ENCODE measurements around the gene HOXA3. TPM values are rescaled to one million over a fixed set of nuclear protein-coding genes. Genes with fewer than 3 reads are reported as not detected.

HOXA3 gene
- total RNA-seq, 1 experiment from 2014 or later, result 30.2 TPM

GRCh38 chr7:27182285-27182841 lies 30.0 kb upstream of the HOXA3 start:
- BruUV-seq (replicated peaks), result no TSS peak
- in situ Hi-C loops (cut with HindIII; ENCODE audit: low pct_unique_long_range_greater_than_20kb, low sequenced_read_pairs) (no loop called here), intact Hi-C loops (cut with micrococcal nuclease; ENCODE audit: unreplicated experiment) (no loop called here)
- TF ChIP-seq SIN3A (IDR thresholded peaks at IDR 0.05; ENCODE audit: borderline replicate concordance, insufficient read depth, low read depth, low read length) (no peak), TCF7L2 (IDR thresholded peaks at IDR 0.05; ENCODE audit: low read depth, low read length) (no peak), REST (IDR thresholded peaks at IDR 0.05; ENCODE audit: insufficient read depth in 1 of 2, low read depth in 2 of 2, low read length in 1 of 2) (no peak), POLR2AphosphoS5 (IDR thresholded peaks at IDR 0.05; ENCODE audit: low read depth, low read length) (no peak), CTCF (IDR thresholded peaks at IDR 0.05) (no peak)
- no peak overlapping the region for H3K27ac ChIP-seq (ENCODE audit: low read length)
- H3K36me3 ChIP-seq (ENCODE audit: control insufficient read depth, insufficient read depth, low read length), result no peaks in the 10 kb centered on the region
- H3K4me3 ChIP-seq (ENCODE audit: low read depth in 2 of 2, low read length in 2 of 2), result no peak overlapping the region
- DNase-seq (ENCODE audit: low read depth, low spot score) (no peak), ATAC-seq (no peak)
- ChIA-PET CTCF (interaction anchor here (0.6 kb wide), 1 partner anchor 12 kb away, joined by 7 read pairs; no protein-coding TSS in a partner anchor), POLR2A (no interaction called here)
- no peaks in the 10 kb centered on the region for H3K9me3 ChIP-seq (ENCODE audit: control insufficient read depth, insufficient read depth, low read depth, low read length)
- H3K4me1 ChIP-seq (ENCODE audit: control insufficient read depth, insufficient read depth, low read length), result peaks cover 22% of the 10 kb centered on the region
- no peaks in the 10 kb centered on the region for H3K27me3 ChIP-seq (ENCODE audit: control insufficient read depth, insufficient read depth, low read length)

DNA sequence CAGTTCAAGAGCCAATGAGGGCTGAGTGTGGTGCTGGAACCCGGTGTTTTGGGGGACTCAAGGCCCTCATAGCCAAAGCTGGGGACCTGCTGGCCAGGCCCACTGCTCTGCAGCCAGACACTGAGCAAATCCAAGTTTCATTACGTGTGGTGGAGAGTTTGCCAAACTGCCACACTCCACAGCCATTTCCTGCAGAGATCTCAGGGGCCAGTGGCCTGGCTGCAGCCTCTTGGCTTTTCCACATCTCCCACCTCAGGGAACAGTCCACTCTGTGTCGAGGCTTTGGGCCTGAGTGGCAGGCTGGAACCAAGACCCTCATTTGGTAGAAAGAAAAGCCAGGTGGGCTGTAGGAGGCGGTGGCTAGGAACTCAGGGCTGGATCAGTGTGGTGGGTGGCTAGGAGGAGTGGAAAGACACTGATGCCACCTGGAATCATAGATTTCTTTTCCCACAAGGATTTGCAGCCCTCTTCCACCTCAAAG lies 29.5 kb upstream of the HOXA3 start:
- intact Hi-C loops (cut with micrococcal nuclease; ENCODE audit: unreplicated experiment), result no loop called here
- CTCF ChIA-PET, result interaction anchor here (0.6 kb wide), 1 partner anchor 13 kb away, joined by 7 read pairs; no protein-coding TSS in a partner anchor

More for the DNA sequence above, 29.5 kb upstream of the HOXA3 start:
- no peaks in the 10 kb centered on the region for H3K27me3 ChIP-seq (ENCODE audit: control insufficient read depth, insufficient read depth, low read length)
- TF ChIP-seq SIN3A (IDR thresholded peaks at IDR 0.05; ENCODE audit: borderline replicate concordance, insufficient read depth, low read depth, low read length), result no peak
- no peak for TF ChIP-seq POLR2AphosphoS5 (IDR thresholded peaks at IDR 0.05; ENCODE audit: low read depth, low read length)
- no peak for TF ChIP-seq CTCF (IDR thresholded peaks at IDR 0.05)
- no peak for TF ChIP-seq TCF7L2 (IDR thresholded peaks at IDR 0.05; ENCODE audit: low read depth, low read length)
- no peak for TF ChIP-seq REST (IDR thresholded peaks at IDR 0.05; ENCODE audit: insufficient read depth in 1 of 2, low read depth in 2 of 2, low read length in 1 of 2)
- H3K4me3 ChIP-seq (ENCODE audit: low read depth in 2 of 2, low read length in 2 of 2), result no peak overlapping the region
- in situ Hi-C loops (cut with HindIII; ENCODE audit: low pct_unique_long_range_greater_than_20kb, low sequenced_read_pairs), result no loop called here
- DNase-seq (ENCODE audit: low read depth, low spot score) (no peak), ATAC-seq (no peak)
- H3K27ac ChIP-seq (ENCODE audit: low read length), result no peak overlapping the region
- no peaks in the 10 kb centered on the region for H3K36me3 ChIP-seq (ENCODE audit: control insufficient read depth, insufficient read depth, low read length)
- BruUV-seq (replicated peaks), result no TSS peak
- no peaks in the 10 kb centered on the region for H3K9me3 ChIP-seq (ENCODE audit: control insufficient read depth, insufficient read depth, low read depth, low read length)
- POLR2A ChIA-PET, result no interaction called here
- peaks cover 22% of the 10 kb centered on the region for H3K4me1 ChIP-seq (ENCODE audit: control insufficient read depth, insufficient read depth, low read length)
